Peyer's patch (tissue), 4 donors: ENCODE data around the gene SCRT2.

Source experiments
- CTCF ChIP-seq, 6 experiments: fragments of 450-650 bp in 4 of 6; fragments of 200-600 bp in 2 of 6; sonication (generic) in 1 of 6; IDR thresholded peaks; one replicate each; pipeline ENCODE4 v1.5.1; 2017 to 2019; ENCODE audit warnings: antibody characterized with exemption in 6 of 6, mild to moderate bottlenecking in 3 of 6, moderate library complexity in 1 of 6
- POLR2A ChIP-seq, 2 donors: fragments of 450-650 bp; IDR thresholded peaks; one replicate each; pipeline ENCODE4 v1.5.1; 2017; ENCODE audit warnings: antibody characterized with exemption in 2 of 2, mild to moderate bottlenecking in 2 of 2, moderate library complexity in 2 of 2

DNA sequence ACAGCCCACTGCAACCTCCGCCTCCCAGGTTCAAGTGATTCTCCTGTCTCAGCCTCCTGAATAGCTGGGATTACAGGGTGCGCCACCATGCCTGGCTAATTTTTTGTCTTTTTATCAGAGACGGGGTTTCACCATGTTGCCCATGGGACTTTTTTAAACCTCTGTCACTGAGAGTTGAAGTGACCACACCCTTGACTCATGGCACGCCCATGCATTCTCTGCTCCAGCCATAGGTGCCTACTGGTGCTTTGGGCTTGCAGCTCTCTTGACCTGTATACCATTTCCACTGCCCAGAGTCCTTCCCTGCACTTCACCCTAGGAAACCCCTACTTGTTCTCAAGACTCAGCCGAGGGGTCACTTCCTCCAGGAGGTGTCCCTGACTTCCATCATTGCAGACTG, 2.4 kb upstream of the SCRT2 start:
- no peak for TF ChIP-seq CTCF (IDR thresholded peaks at IDR 0.05)
- no peak for TF ChIP-seq POLR2A (IDR thresholded peaks at IDR 0.05)
